HL-60 (cell line): ENCODE measurements around the gene NADSYN1.

Experiments used
- DNase-seq, 2 experiments: peaks; one replicate each; pipeline ENCODE4 v3.0.0-alpha.2; 2010 to 2020; ENCODE audit warnings: low read depth in 1 of 2, low spot score in 1 of 2
- H3K27ac ChIP-seq: fragments of 250-450 bp; sonication (Bioruptor Pico); replicated peaks from 2 replicates; pipeline ENCODE4 v1.5.1; 2020; ENCODE audit warnings: mild to moderate bottlenecking, moderate library complexity
- H3K27me3 ChIP-seq: fragments of 250-450 bp; sonication (Bioruptor Pico); 2 replicates; pipeline ENCODE4 v1.5.1; 2021; ENCODE audit warnings: mild to moderate bottlenecking, moderate library complexity; ENCODE audit not compliant: insufficient read depth, poor library complexity, severe bottlenecking
- H3K4me3 ChIP-seq: replicated peaks from 2 replicates; pipeline ENCODE4 v1.5.1; 2011; ENCODE audit warnings: mild to moderate bottlenecking, control low read depth, low read length; ENCODE audit not compliant: insufficient read depth
- GABPA ChIP-seq: IDR thresholded peaks from 2 replicates; pipeline ENCODE4 v1.6.1; 2012; ENCODE audit warnings: low read depth
- POLR2AphosphoS5 ChIP-seq: IDR thresholded peaks from 2 replicates; pipeline ENCODE4 v1.6.1; 2012; ENCODE audit warnings: low read depth
- SPI1 ChIP-seq: IDR thresholded peaks from 2 replicates; pipeline ENCODE4 v1.6.1; 2012; ENCODE audit warnings: low read depth, mild to moderate bottlenecking, borderline replicate concordance
- TF ChIP-seq, protein P1 (sequence below): IDR thresholded peaks from 2 replicates; pipeline ENCODE4 v1.6.1; 2012; ENCODE audit warnings: low read depth; ENCODE audit not compliant: insufficient replicate concordance
- TF ChIP-seq, protein P2 (sequence below): IDR thresholded peaks from one replicate; pipeline ENCODE4 v1.5.1; 2011; ENCODE audit warnings: low read length, control low read depth, inconsistent platforms; ENCODE audit not compliant: insufficient read depth

NADSYN1 gene

DNA sequence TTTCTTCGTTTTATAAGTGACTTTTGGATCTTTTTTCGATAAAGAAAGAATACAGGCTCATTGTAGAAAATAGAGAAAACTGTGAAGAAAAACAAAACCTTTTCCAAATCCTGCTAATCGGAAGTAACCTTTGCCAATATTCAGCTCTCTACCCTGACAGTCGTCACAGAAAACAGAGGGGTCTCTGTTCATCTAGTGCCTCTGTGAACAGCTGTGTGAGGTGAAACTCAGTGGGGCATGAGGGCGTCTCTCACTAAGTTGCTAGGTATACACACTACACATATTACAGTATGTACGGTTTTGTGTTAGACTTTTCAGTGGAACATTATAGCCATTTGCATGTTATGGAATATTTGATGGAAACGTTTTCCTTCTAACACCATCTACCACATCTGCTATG lies 44.2 kb upstream of the NADSYN1 start:
- H3K4me3 ChIP-seq = no peak overlapping the region
- no peak overlapping the region for H3K27ac ChIP-seq
- no peak for DNase-seq
- H3K27me3 ChIP-seq = no peaks in the 10 kb centered on the region
- TF ChIP-seq, protein P1, sequence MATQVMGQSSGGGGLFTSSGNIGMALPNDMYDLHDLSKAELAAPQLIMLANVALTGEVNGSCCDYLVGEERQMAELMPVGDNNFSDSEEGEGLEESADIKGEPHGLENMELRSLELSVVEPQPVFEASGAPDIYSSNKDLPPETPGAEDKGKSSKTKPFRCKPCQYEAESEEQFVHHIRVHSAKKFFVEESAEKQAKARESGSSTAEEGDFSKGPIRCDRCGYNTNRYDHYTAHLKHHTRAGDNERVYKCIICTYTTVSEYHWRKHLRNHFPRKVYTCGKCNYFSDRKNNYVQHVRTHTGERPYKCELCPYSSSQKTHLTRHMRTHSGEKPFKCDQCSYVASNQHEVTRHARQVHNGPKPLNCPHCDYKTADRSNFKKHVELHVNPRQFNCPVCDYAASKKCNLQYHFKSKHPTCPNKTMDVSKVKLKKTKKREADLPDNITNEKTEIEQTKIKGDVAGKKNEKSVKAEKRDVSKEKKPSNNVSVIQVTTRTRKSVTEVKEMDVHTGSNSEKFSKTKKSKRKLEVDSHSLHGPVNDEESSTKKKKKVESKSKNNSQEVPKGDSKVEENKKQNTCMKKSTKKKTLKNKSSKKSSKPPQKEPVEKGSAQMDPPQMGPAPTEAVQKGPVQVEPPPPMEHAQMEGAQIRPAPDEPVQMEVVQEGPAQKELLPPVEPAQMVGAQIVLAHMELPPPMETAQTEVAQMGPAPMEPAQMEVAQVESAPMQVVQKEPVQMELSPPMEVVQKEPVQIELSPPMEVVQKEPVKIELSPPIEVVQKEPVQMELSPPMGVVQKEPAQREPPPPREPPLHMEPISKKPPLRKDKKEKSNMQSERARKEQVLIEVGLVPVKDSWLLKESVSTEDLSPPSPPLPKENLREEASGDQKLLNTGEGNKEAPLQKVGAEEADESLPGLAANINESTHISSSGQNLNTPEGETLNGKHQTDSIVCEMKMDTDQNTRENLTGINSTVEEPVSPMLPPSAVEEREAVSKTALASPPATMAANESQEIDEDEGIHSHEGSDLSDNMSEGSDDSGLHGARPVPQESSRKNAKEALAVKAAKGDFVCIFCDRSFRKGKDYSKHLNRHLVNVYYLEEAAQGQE = no peak
- TF ChIP-seq SPI1 (no peak), POLR2AphosphoS5 (no peak), GABPA (no peak)
- TF ChIP-seq, protein P2, sequence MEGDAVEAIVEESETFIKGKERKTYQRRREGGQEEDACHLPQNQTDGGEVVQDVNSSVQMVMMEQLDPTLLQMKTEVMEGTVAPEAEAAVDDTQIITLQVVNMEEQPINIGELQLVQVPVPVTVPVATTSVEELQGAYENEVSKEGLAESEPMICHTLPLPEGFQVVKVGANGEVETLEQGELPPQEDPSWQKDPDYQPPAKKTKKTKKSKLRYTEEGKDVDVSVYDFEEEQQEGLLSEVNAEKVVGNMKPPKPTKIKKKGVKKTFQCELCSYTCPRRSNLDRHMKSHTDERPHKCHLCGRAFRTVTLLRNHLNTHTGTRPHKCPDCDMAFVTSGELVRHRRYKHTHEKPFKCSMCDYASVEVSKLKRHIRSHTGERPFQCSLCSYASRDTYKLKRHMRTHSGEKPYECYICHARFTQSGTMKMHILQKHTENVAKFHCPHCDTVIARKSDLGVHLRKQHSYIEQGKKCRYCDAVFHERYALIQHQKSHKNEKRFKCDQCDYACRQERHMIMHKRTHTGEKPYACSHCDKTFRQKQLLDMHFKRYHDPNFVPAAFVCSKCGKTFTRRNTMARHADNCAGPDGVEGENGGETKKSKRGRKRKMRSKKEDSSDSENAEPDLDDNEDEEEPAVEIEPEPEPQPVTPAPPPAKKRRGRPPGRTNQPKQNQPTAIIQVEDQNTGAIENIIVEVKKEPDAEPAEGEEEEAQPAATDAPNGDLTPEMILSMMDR = no peak

- no peak overlapping the region for H3K27ac ChIP-seq
- no peaks in the 10 kb centered on the region for H3K27me3 ChIP-seq
- DNase-seq = no peak
- TF ChIP-seq, protein P1 = no peak
- TF ChIP-seq POLR2AphosphoS5 (no peak), GABPA (no peak), SPI1 (no peak)
- TF ChIP-seq, protein P2 = no peak
- H3K4me3 ChIP-seq = no peak overlapping the region
Measured at GRCh38 chr11:71410363-71410966, 42.5 kb upstream of the NADSYN1 start.

DNA sequence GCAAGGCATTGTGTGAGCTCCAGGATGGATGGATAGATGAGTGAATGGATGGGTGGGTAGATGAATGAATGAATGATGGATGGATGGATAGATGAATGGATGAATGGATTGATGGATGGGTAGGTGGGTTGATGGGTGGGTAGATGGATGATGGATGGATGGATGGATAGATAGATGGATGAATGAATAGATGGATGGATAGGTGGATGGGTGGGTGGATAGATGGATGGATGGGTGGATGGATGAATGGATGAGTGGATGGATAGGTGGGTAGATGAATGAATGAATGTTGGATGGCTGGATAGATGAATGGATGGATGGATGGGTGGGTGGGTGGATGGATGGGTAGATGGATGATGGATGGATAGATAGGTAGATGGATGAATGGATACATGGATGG lies 38.4 kb upstream of the NADSYN1 start:
- H3K27me3 ChIP-seq = no peaks in the 10 kb centered on the region
- DNase-seq = no peak
- no peak overlapping the region for H3K4me3 ChIP-seq
- TF ChIP-seq, protein P2 = no peak
- TF ChIP-seq GABPA (no peak), POLR2AphosphoS5 (no peak), SPI1 (no peak)
- TF ChIP-seq, protein P1 = no peak
- no peak overlapping the region for H3K27ac ChIP-seq
